ENCODE results near the gene BCAM.
"Not testable (repeated sequence)": the region's sequence is repeated elsewhere in the genome, so short reads cannot be mapped to it uniquely, and the experiment has no call there.

The BCAM gene

DNA sequence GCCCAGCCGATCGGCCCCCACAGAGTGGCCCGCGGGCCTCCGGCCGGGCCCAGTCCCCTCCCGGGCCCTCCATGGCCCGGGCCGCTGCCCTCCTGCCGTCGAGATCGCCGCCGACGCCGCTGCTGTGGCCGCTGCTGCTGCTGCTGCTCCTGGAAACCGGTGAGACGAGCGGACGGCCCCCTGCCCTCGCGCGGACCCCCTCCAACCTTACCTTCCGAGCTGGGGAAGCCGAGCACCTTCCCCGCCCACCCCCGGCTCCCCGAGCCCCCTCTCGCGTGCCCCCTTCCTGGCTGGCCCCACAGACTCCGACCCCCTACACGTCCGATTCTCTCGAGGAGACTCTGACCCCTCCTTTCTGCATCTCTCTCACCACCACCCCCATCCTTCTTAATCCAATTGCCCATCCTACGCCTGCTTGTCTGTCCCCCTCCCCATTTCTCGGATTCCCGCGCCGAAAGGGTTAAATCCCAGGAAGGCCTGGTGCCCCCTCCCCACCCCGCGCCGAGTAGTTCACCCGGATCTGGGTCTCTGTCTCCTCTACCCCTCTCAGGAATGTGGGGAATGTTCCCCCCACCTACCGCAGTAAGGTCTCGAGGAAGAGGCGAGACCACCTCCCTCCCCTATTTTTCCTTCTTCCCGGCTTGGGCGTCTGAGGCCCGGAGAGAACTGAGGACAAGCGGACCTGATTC lies 37.7 kb downstream of the BCAM start:
- H3K9ac ChIP-seq (ENCODE audit: low read depth, low read length), result peak overlapping the region; percentile 98
- H3K4me1 ChIP-seq (ENCODE audit: control insufficient read depth, insufficient read depth, low read length), result peaks cover 27% of the 10 kb centered on the region

DNA sequence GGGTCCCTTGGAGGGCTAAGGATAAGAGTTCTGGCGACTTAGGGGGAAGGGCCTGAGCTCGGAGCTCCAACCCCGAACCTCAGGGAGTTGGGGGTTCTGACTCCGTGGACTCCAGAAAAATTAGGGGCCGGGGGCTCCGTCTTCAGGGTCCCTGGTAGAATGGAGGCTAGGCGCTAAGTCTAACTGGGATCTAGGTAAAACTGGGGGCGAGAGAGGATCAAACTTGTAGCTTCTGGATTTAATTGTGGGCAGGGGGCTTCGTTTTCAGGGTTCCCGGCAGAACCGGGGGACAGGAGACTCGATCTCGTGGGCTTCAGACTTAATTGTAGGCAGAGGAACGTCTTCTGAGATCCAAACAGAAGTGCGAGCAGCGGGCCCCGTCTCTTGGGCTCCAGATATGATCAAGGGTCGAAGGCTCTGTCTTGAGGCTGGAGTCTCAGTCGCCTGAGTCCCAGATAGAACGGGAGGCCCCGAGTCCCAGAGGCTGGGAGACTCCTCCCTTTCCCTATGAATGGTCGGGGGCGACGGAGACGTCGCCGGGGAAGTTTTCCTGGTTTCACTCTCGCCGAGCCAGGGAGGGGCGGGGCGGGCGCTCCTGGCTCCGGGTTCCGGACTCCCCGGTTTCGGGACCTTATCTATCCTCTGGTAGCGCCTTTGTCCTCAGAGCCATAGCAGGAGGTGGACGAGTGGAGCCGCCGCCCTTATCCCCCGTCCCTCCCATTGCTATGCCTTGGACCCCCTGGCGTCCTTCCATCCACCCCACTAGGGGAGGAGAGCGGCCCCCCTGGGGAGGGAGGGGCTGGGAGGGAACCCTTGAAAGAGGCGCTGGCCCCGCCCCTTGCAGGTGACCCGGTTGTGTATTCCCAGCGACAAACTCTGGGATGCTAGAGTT lies 38.5 kb downstream of the BCAM start:
- no peaks in the 10 kb centered on the region for H3K36me3 ChIP-seq (ENCODE audit: insufficient read depth, low read length)
- no peaks in the 10 kb centered on the region for H3K9me3 ChIP-seq (replicated peaks; ENCODE audit: low read length)
- H3K4me1 ChIP-seq (ENCODE audit: control insufficient read depth, insufficient read depth, low read length), result peaks cover 27% of the 10 kb centered on the region
- H3K9ac ChIP-seq (ENCODE audit: low read depth, low read length), result peak overlapping the region; percentile 98
- peak overlapping the region; percentile 97 for H3K4me3 ChIP-seq (ENCODE audit: low read length)
- H3K27me3 ChIP-seq (ENCODE audit: control insufficient read depth, insufficient read depth, low read length), result no peaks in the 10 kb centered on the region
- peak overlapping the region; percentile 99 for H3K4me2 ChIP-seq (ENCODE audit: low read length)

More for the DNA sequence above, 37.7 kb downstream of the BCAM start:
- Histone ChIP-seq H3K4me2 (ENCODE audit: low read length) (peak overlapping the region; percentile 99), H3K9me3 (replicated peaks; ENCODE audit: low read length) (no peaks in the 10 kb centered on the region), H3K36me3 (ENCODE audit: insufficient read depth, low read length) (no peaks in the 10 kb centered on the region), H3K4me3 (ENCODE audit: low read length) (peak overlapping the region; percentile 97), H3K27me3 (ENCODE audit: control insufficient read depth, insufficient read depth, low read length) (no peaks in the 10 kb centered on the region)

DNA sequence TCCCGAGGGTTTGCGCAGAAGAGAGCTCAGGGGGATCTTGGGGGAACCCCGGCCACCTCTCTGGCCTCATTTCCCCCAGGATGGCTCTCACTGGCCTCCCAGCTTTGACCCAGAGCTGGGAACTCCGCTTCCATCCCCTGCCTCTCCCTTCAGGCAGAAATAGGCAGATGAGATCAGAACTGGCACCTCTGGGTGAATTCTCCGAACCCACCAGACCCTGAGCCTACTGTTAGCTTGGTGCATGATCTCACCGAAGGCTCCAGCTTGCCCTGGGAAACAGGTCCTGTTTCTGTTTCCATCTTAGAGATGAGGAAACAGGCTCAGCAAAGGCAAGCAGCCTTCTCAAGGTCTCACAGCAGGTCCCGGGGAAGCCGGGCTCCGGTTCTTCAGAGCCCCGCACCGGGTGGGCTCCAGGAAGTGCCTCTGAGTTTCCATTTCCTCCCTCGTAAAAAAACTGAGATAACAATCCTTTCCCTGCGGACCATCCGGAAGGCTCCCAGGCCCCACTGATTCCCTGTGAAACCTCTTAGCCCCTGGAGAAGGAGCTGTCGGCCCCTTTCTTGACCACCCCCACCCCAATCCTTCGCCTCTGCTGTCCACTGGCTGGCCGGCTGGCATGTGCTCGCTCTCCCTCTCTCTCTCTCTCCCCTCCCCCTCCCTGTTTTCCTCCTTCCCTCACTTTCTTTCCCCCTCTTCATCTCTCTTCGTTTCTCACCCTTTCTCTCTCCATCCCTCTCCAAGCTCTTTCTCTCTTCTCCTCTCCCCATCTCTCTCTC lies 39.3 kb downstream of the BCAM start:
- Histone ChIP-seq H3K4me3 (ENCODE audit: low read length) (peak overlapping the region; percentile 97), H3K4me2 (ENCODE audit: low read length) (peak overlapping the region; percentile 99), H3K9me3 (replicated peaks; ENCODE audit: low read length) (no peaks in the 10 kb centered on the region), H3K4me1 (ENCODE audit: control insufficient read depth, insufficient read depth, low read length) (peaks cover 27% of the 10 kb centered on the region), H3K36me3 (ENCODE audit: insufficient read depth, low read length) (no peaks in the 10 kb centered on the region), H3K27me3 (ENCODE audit: control insufficient read depth, insufficient read depth, low read length) (no peaks in the 10 kb centered on the region), H3K9ac (ENCODE audit: low read depth, low read length) (peak overlapping the region; percentile 98)

DNA sequence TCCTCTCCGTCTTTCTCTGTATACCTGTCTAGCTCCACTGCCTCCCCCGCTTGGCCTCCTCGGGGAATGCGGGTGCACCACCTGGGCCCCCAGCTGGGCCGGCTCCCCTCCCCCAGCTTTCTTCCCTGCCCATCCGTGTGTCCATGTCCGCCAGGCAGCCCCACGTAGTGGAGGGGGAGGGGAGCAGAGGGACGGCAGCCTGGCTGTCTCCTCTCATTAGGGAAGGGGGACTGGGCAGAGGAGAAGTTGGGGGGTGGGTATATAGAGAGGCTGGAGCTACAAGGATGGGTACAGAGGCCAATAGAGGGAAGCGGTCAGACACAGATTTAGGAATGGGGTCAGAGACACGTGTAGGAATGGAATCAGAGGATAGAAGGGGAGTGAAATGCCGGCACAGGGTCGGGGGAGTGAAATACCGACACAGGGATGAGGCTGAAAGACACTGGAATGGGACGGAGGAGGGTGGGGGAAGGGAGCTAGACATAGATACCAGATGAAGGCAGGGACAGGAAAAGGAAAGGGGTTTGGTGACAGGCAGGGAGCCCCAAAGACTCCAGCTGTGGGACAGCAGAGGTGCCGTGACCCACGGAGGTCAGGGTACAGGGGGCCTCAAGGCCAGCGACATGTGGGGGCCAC lies 40.0 kb downstream of the BCAM start:
- Histone ChIP-seq H3K4me2 (ENCODE audit: low read length) (peak overlapping the region; percentile 99), H3K9me3 (replicated peaks; ENCODE audit: low read length) (no peaks in the 10 kb centered on the region), H3K27me3 (ENCODE audit: control insufficient read depth, insufficient read depth, low read length) (no peaks in the 10 kb centered on the region), H3K4me3 (ENCODE audit: low read length) (peak overlapping the region; percentile 97), H3K36me3 (ENCODE audit: insufficient read depth, low read length) (no peaks in the 10 kb centered on the region), H3K9ac (ENCODE audit: low read depth, low read length) (peak overlapping the region; percentile 98), H3K4me1 (ENCODE audit: control insufficient read depth, insufficient read depth, low read length) (peaks cover 27% of the 10 kb centered on the region)

DNA sequence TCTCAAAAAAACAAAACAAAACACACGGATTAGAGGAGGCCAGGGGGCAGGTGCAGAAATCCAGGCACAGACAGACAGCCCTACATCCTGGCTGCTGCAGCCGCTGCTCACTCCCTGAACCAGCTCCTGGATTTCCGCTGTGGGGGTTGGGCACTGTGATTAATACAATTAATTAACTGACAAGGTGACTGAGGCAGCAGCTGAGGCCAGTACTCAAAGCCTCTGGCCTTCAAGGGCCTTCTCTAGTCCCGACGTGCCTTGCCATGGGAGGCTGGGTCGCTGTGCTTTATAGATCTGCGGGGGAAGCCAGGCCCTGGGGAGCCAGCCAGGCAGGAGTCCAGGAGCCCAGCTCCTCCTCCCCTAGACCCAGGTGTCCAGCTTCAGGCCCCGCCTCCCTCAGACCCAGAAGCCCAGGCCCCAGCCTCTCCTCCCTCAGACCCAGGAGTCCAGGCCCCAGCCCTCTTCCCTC lies 41.8 kb downstream of the BCAM start:
- Histone ChIP-seq H3K4me3 (ENCODE audit: low read length) (no peak overlapping the region), H3K9ac (ENCODE audit: low read depth, low read length) (no peak overlapping the region), H3K4me1 (ENCODE audit: control insufficient read depth, insufficient read depth, low read length) (peaks cover 23% of the 10 kb centered on the region), H3K27me3 (ENCODE audit: control insufficient read depth, insufficient read depth, low read length) (no peaks in the 10 kb centered on the region), H3K36me3 (ENCODE audit: insufficient read depth, low read length) (no peaks in the 10 kb centered on the region), H3K9me3 (replicated peaks; ENCODE audit: low read length) (no peaks in the 10 kb centered on the region), H3K4me2 (ENCODE audit: low read length) (no peak overlapping the region)

DNA sequence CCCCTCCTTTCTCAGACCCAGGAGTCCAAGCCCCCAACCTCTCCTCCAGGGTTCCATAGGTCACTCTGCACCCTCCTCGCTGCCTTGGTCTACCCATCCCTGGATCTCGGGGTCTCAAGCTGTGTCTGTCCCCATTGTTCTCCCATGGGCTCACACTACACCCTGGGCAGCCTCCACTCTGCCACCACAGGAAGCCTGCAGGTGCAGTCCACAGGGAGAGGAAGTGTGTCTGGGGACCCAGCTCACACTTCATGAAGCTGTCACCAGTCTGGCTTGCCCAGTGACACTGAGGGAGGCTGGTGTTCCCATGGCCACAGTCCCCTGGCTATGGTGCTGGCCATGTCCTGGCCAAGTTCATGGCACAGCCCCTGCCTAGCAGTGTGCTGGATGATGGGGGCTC lies 42.5 kb downstream of the BCAM start:
- no peak overlapping the region for H3K4me2 ChIP-seq (ENCODE audit: low read length)
- H3K4me1 ChIP-seq (ENCODE audit: control insufficient read depth, insufficient read depth, low read length), result peaks cover 27% of the 10 kb centered on the region
- H3K4me3 ChIP-seq (ENCODE audit: low read length), result no peak overlapping the region
- H3K9ac ChIP-seq (ENCODE audit: low read depth, low read length), result no peak overlapping the region
- no peaks in the 10 kb centered on the region for H3K27me3 ChIP-seq (ENCODE audit: control insufficient read depth, insufficient read depth, low read length)
- H3K36me3 ChIP-seq (ENCODE audit: insufficient read depth, low read length), result no peaks in the 10 kb centered on the region
- H3K9me3 ChIP-seq (replicated peaks; ENCODE audit: low read length), result no peaks in the 10 kb centered on the region

DNA sequence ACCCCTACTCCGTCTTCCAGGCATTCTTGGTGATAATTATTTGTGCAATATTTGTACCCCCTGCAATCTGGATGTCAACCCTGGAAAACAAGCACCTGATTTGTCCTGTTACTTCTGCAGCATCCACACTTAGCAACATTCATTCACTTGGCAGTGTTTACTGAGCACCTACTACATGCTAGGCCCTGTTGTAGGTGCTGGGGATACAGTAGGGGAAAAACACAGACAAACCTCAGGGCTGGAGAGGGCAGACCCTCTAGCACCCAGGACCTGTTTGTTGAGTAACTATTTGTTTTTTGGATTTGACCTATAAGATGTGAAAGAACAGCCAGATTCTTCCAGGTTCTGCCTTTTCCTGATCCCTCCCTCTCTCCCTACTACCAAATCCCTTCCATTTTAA lies 46.7 kb downstream of the BCAM start:
- Histone ChIP-seq H3K4me3 (ENCODE audit: low read length) (no peak overlapping the region), H3K9me3 (replicated peaks; ENCODE audit: low read length) (no peaks in the 10 kb centered on the region), H3K36me3 (ENCODE audit: insufficient read depth, low read length) (peaks cover 5% of the 10 kb centered on the region), H3K27me3 (ENCODE audit: control insufficient read depth, insufficient read depth, low read length) (no peaks in the 10 kb centered on the region), H3K9ac (ENCODE audit: low read depth, low read length) (no peak overlapping the region), H3K4me2 (ENCODE audit: low read length) (no peak overlapping the region), H3K4me1 (ENCODE audit: control insufficient read depth, insufficient read depth, low read length) (peaks cover 10% of the 10 kb centered on the region)

DNA sequence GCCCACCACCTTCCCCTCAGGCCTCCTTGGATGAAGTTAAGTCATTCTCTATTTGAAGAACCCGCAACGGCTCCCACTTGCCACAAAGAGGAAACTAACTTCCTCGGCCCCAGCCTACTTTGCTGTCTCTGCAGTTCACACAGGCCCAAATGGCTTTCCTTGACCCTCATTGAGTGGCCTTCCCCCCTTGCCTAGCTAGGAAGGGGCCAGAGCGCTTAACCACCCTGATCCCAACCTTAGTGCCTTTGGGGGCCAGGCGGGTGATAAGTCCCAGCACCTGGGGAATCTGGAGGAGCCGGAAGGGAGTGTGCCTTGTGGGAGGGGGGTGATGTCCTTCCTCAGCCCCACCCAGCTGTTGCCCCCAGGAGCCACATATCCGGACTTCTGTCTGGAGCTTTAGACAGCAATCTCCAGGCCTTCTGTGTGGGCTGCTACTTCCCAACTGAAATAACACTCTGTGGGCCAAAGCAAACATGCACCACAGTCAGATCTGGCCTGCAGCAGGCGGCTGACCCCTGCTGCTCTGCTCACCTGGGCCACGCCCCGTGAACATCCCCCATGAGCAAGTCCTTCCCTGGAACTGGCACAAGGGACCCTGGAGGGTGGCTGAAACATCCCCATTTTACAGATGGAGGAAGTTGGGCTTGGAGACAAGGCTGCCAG lies 47.6 kb downstream of the BCAM start:
- Histone ChIP-seq H3K9me3 (replicated peaks; ENCODE audit: low read length) (no peaks in the 10 kb centered on the region), H3K36me3 (ENCODE audit: insufficient read depth, low read length) (peaks cover 11% of the 10 kb centered on the region), H3K4me3 (ENCODE audit: low read length) (no peak overlapping the region), H3K27me3 (ENCODE audit: control insufficient read depth, insufficient read depth, low read length) (no peaks in the 10 kb centered on the region), H3K9ac (ENCODE audit: low read depth, low read length) (no peak overlapping the region), H3K4me1 (ENCODE audit: control insufficient read depth, insufficient read depth, low read length) (peaks cover 10% of the 10 kb centered on the region), H3K4me2 (ENCODE audit: low read length) (no peak overlapping the region)

DNA sequence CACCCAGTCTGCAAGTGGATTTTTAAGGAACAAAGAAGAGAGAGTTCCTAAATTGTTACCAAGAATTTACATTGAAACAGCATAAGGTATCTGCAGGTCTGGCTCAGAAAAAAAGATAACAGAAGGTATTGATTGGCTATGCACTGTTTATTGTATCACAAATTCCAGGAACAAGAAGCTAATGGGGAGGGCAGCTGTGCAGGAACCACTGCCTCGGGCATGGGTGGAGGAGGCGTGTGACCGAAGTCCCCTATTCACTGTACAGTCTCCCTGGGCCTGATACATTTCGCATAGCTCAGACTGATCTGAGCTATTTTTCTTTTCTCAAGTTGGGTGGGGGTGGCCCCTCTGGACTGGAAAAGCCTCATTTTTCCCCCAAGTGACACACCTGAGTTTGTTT lies 48.9 kb downstream of the BCAM start:
- Histone ChIP-seq H3K4me1 (ENCODE audit: control insufficient read depth, insufficient read depth, low read length) (peaks cover 10% of the 10 kb centered on the region), H3K4me3 (ENCODE audit: low read length) (no peak overlapping the region), H3K9me3 (replicated peaks; ENCODE audit: low read length) (no peaks in the 10 kb centered on the region), H3K9ac (ENCODE audit: low read depth, low read length) (no peak overlapping the region), H3K27me3 (ENCODE audit: control insufficient read depth, insufficient read depth, low read length) (no peaks in the 10 kb centered on the region), H3K36me3 (ENCODE audit: insufficient read depth, low read length) (peaks cover 13% of the 10 kb centered on the region), H3K4me2 (ENCODE audit: low read length) (no peak overlapping the region)

DNA sequence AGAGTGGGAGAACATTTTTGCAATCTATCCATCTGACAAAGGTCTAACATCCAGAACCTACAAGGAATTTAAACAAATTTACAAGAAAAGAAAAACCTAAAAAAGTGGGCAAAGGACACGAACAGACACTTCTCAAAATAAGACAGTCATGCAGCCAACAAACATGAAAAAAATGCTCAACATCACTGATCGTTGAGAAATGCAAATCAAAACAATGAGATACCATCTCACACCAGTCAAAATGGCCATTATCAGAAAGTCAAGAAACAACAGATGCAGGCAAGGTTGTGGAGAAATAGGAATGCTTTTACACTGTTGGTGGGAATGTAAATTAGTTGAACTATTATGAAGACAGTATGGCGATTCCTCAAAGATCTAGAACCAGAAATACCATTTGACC lies 52.7 kb downstream of the BCAM start:
- not testable (repeated sequence) for H3K9ac ChIP-seq (ENCODE audit: low read depth, low read length); H3K27me3 ChIP-seq (ENCODE audit: control insufficient read depth, insufficient read depth, low read length); H3K4me2 ChIP-seq (ENCODE audit: low read length); H3K4me3 ChIP-seq (ENCODE audit: low read length); H3K4me1 ChIP-seq (ENCODE audit: control insufficient read depth, insufficient read depth, low read length); H3K9me3 ChIP-seq (replicated peaks; ENCODE audit: low read length)
- peaks cover 25% of the 10 kb centered on the region for H3K36me3 ChIP-seq (ENCODE audit: insufficient read depth, low read length)

Measured in skeletal muscle satellite cell (primary cell).